NCI-H82 (cell line): ENCODE measurements around the gene EI24.

Experiments used
- DNase-seq: peaks from one replicate; lab custom pipeline; 2025; lab: John Stamatoyannopoulos, UW

The EI24 gene

GRCh38 chr11:125627236-125627910 is 58.1 kb downstream of the EI24 start:
- DNase-seq = no peak
